ENCODE results near the gene LMBRD2.

Gene LMBRD2

DNA sequence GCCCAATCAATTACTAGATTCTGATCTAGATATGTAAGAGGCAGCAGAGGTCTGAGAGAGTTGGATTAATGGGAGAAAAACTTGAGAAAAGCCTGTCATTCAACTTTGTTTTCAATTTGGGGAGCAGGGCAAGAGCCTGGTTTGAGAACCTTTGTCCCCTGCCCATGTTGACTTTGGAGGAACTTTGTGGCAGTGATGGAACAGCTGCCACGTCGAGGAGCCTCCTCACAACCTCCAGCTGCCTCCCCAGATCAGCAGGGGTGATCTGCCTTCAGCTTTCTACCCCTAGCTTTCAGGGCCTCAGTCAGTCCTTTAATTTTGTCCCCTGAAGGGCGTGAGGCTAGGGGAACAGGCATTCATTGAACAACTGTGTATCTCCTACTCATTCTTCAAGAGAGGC is 8.9 kb upstream of the LMBRD2 start:
- 95% methylated on average over 3 of the region's 3 CpGs for WGBS

DNA sequence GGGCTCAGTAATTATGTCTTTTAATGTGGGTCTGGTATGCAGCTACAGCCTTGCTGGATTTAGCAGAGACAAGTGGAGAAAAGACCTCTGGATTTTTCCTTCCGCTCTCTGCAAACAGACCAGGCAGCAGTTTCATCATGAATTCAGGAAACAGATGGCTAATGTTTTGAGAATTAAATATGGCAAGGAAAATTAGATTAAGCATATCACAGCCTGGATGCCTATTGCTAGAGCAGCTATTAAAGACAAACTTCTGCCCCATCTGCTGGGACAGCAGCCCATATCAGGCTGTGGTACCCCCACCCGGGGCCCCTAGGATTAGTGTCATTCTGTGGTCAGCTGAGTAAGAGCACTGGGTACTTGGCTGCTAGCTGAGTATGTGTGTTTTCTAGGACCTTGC is 6.5 kb upstream of the LMBRD2 start:
- Histone ChIP-seq H3K9ac (ENCODE audit: low read depth, low read length) (no peak overlapping the region), H3K4me1 (ENCODE audit: insufficient read depth, low read length) (no peaks in the 10 kb centered on the region), H3K27me3 (ENCODE audit: insufficient read depth, low read length) (no peaks in the 10 kb centered on the region), H3K27ac (ENCODE audit: low read depth, low read length) (no peak overlapping the region), H3K36me3 (ENCODE audit: insufficient read depth, low read length) (peaks cover 100% of the 10 kb centered on the region), H3K4me3 (ENCODE audit: low read length) (no peak overlapping the region), H3K9me3 (ENCODE audit: insufficient read depth, low read depth, low read length) (no peaks in the 10 kb centered on the region)
- WGBS: 98% methylated on average over 2 of the region's 2 CpGs

More for the DNA sequence above, 8.9 kb upstream of the LMBRD2 start:
- Histone ChIP-seq H3K4me3 (ENCODE audit: low read length) (no peak overlapping the region), H3K36me3 (ENCODE audit: insufficient read depth, low read length) (peaks cover 100% of the 10 kb centered on the region), H3K4me1 (ENCODE audit: insufficient read depth, low read length) (no peaks in the 10 kb centered on the region), H3K27me3 (ENCODE audit: insufficient read depth, low read length) (no peaks in the 10 kb centered on the region), H3K27ac (ENCODE audit: low read depth, low read length) (no peak overlapping the region), H3K9ac (ENCODE audit: low read depth, low read length) (no peak overlapping the region), H3K9me3 (ENCODE audit: insufficient read depth, low read depth, low read length) (no peaks in the 10 kb centered on the region)

DNA sequence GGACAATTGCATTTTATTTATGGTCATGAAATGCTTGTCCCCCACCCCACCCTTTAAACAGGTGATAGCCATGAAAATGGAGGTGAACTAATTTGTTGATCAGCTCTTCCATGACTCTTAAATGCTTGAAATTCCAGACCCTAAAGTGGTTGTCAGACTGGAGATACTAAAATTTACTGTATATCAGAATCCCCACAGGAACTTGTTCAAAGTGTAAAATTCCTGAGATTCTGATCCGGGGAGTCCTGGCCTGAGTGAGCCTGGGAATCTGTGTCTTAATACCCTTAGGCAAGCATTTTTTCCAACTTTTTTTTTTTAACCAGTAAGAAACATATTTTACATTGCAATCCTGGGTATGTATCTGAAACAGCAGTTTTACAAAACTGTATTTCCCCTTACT is 4.9 kb upstream of the LMBRD2 start:
- WGBS: 72% methylated on average over 1 of the region's 1 CpG
- H3K27me3 ChIP-seq (ENCODE audit: insufficient read depth, low read length): no peaks in the 10 kb centered on the region
- no peak overlapping the region for H3K9ac ChIP-seq (ENCODE audit: low read depth, low read length)
- H3K27ac ChIP-seq (ENCODE audit: low read depth, low read length): no peak overlapping the region
- no peaks in the 10 kb centered on the region for H3K4me1 ChIP-seq (ENCODE audit: insufficient read depth, low read length)
- H3K36me3 ChIP-seq (ENCODE audit: insufficient read depth, low read length): peaks cover 85% of the 10 kb centered on the region
- no peak overlapping the region for H3K4me3 ChIP-seq (ENCODE audit: low read length)
- H3K9me3 ChIP-seq (ENCODE audit: insufficient read depth, low read depth, low read length): no peaks in the 10 kb centered on the region

DNA sequence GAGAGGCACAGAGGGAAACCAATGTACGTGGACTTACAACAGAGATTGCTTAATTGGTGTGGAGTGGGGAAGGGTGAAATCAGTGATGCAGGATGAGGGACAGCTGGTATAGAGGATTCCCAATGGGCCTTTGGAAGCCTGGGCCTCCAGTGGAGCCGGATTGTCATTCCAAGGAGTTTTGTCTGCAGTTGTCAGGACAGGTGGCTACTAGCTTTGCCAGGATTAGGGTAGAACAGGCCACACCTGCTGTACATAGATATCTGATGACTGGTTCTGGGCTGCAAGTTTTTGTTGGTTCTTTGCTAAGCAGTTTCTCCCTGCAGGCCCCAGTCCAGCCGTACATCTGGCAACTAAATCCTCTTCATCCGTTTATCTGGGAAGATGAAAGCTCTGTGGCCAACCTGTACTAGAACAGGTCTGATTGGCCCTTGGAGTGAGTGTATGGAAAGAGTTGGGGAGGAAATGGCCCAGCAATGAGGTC is 4.5 kb upstream of the LMBRD2 start:
- Histone ChIP-seq H3K27me3 (ENCODE audit: insufficient read depth, low read length) (no peaks in the 10 kb centered on the region), H3K36me3 (ENCODE audit: insufficient read depth, low read length) (peaks cover 80% of the 10 kb centered on the region), H3K4me1 (ENCODE audit: insufficient read depth, low read length) (no peaks in the 10 kb centered on the region), H3K4me3 (ENCODE audit: low read length) (no peak overlapping the region), H3K9me3 (ENCODE audit: insufficient read depth, low read depth, low read length) (no peaks in the 10 kb centered on the region), H3K27ac (ENCODE audit: low read depth, low read length) (no peak overlapping the region), H3K9ac (ENCODE audit: low read depth, low read length) (no peak overlapping the region)
- WGBS: 94% methylated on average over 4 of the region's 4 CpGs

- H3K4me3 ChIP-seq (ENCODE audit: low read length): no peak overlapping the region
- peaks cover 72% of the 10 kb centered on the region for H3K36me3 ChIP-seq (ENCODE audit: insufficient read depth, low read length)
- 89% methylated on average over 5 of the region's 7 CpGs for WGBS
- H3K27me3 ChIP-seq (ENCODE audit: insufficient read depth, low read length): no peaks in the 10 kb centered on the region
- H3K9me3 ChIP-seq (ENCODE audit: insufficient read depth, low read depth, low read length): no peaks in the 10 kb centered on the region
- H3K9ac ChIP-seq (ENCODE audit: low read depth, low read length): no peak overlapping the region
- H3K4me1 ChIP-seq (ENCODE audit: insufficient read depth, low read length): no peaks in the 10 kb centered on the region
- H3K27ac ChIP-seq (ENCODE audit: low read depth, low read length): no peak overlapping the region
Observed at GRCh38 chr5:36155291-36155690, 3.6 kb upstream of the LMBRD2 start.

- Histone ChIP-seq H3K36me3 (ENCODE audit: insufficient read depth, low read length) (peaks cover 56% of the 10 kb centered on the region), H3K27ac (ENCODE audit: low read depth, low read length) (no peak overlapping the region), H3K9ac (ENCODE audit: low read depth, low read length) (no peak overlapping the region), H3K9me3 (ENCODE audit: insufficient read depth, low read depth, low read length) (no peaks in the 10 kb centered on the region), H3K4me1 (ENCODE audit: insufficient read depth, low read length) (no peaks in the 10 kb centered on the region), H3K4me3 (ENCODE audit: low read length) (peak overlapping the region; percentile 98; the same call in 1 of the 2 replicates), H3K27me3 (ENCODE audit: insufficient read depth, low read length) (no peaks in the 10 kb centered on the region)
- 90% methylated on average over 4 of the region's 4 CpGs for WGBS
Observed at GRCh38 chr5:36153726-36154125, 2.0 kb upstream of the LMBRD2 start.

GRCh38 chr5:36153298-36153677 is 1.6 kb upstream of the LMBRD2 start:
- Histone ChIP-seq H3K27me3 (ENCODE audit: insufficient read depth, low read length) (no peaks in the 10 kb centered on the region), H3K4me3 (ENCODE audit: low read length) (peak overlapping the region; percentile 98), H3K9me3 (ENCODE audit: insufficient read depth, low read depth, low read length) (no peaks in the 10 kb centered on the region), H3K27ac (ENCODE audit: low read depth, low read length) (no peak overlapping the region), H3K36me3 (ENCODE audit: insufficient read depth, low read length) (peaks cover 52% of the 10 kb centered on the region), H3K9ac (ENCODE audit: low read depth, low read length) (no peak overlapping the region), H3K4me1 (ENCODE audit: insufficient read depth, low read length) (no peaks in the 10 kb centered on the region)
- 87% methylated on average over 7 of the region's 7 CpGs for WGBS

GRCh38 chr5:36152324-36153297 is 924 bp upstream of the LMBRD2 start:
- Histone ChIP-seq H3K27me3 (ENCODE audit: insufficient read depth, low read length) (no peaks in the 10 kb centered on the region), H3K4me3 (ENCODE audit: low read length) (peak overlapping the region; percentile 98), H3K4me1 (ENCODE audit: insufficient read depth, low read length) (no peaks in the 10 kb centered on the region), H3K27ac (ENCODE audit: low read depth, low read length) (peak overlapping the region; percentile 49; the same call in 1 of the 2 replicates), H3K9ac (ENCODE audit: low read depth, low read length) (peak overlapping the region; percentile 97), H3K9me3 (ENCODE audit: insufficient read depth, low read depth, low read length) (no peaks in the 10 kb centered on the region), H3K36me3 (ENCODE audit: insufficient read depth, low read length) (peaks cover 45% of the 10 kb centered on the region)
- 3% methylated on average over 23 of the region's 24 CpGs for WGBS

DNA sequence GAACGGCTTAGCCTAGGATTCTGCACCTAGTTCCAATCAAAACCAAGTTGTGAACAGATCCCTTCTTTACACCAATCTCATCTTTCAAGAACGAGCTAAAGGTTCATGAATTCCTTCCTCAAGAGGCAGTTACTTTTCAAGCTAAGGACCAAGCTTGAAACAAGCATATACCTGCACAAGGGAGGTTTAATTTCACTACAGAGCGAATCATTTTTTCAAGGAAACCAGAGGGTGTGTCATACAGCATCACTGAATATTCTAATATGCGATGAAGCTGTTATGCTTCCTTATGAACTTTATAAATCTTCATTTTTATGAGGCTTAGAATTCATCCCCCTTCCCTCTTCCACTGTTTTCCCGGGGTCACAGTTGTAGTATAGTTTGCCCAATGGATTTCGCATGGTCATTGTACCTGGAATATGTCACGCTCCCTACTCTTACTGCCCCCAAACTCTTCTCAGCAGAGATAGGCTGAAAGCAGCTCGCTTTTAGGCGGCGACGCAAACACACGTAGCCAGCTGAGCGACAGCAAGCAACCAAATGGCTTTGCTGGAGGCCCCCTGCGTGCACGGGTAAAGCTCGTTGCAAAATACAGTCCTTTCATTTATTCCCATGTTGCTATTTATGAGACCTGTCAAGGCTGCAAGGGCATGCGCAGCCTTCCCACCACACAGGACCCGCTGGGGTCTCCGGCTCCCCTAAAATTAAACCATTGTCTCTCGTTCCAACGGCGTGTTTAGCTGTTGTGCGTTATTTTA is 832 bp downstream of the LMBRD2 start:
- no peak overlapping the region for H3K27ac ChIP-seq (ENCODE audit: low read depth, low read length)
- peak overlapping the region; percentile 98 for H3K4me3 ChIP-seq (ENCODE audit: low read length)
- no peaks in the 10 kb centered on the region for H3K4me1 ChIP-seq (ENCODE audit: insufficient read depth, low read length)
- H3K36me3 ChIP-seq (ENCODE audit: insufficient read depth, low read length): peaks cover 27% of the 10 kb centered on the region
- H3K9ac ChIP-seq (ENCODE audit: low read depth, low read length): peak overlapping the region; percentile 69
- no peaks in the 10 kb centered on the region for H3K9me3 ChIP-seq (ENCODE audit: insufficient read depth, low read depth, low read length)
- no peaks in the 10 kb centered on the region for H3K27me3 ChIP-seq (ENCODE audit: insufficient read depth, low read length)
- WGBS: 11% methylated on average over 22 of the region's 23 CpGs

GRCh38 chr5:36147681-36148080 is 4.0 kb downstream of the LMBRD2 start:
- Histone ChIP-seq H3K27me3 (ENCODE audit: insufficient read depth, low read length) (no peaks in the 10 kb centered on the region), H3K4me1 (ENCODE audit: insufficient read depth, low read length) (no peaks in the 10 kb centered on the region), H3K4me3 (ENCODE audit: low read length) (no peak overlapping the region), H3K27ac (ENCODE audit: low read depth, low read length) (no peak overlapping the region), H3K36me3 (ENCODE audit: insufficient read depth, low read length) (no peaks in the 10 kb centered on the region), H3K9me3 (ENCODE audit: insufficient read depth, low read depth, low read length) (no peaks in the 10 kb centered on the region), H3K9ac (ENCODE audit: low read depth, low read length) (no peak overlapping the region)
- 92% methylated on average over 2 of the region's 2 CpGs for WGBS

GRCh38 chr5:36146390-36146789 is 5.3 kb downstream of the LMBRD2 start:
- Histone ChIP-seq H3K27me3 (ENCODE audit: insufficient read depth, low read length) (no peaks in the 10 kb centered on the region), H3K9ac (ENCODE audit: low read depth, low read length) (no peak overlapping the region), H3K27ac (ENCODE audit: low read depth, low read length) (no peak overlapping the region), H3K4me3 (ENCODE audit: low read length) (no peak overlapping the region), H3K9me3 (ENCODE audit: insufficient read depth, low read depth, low read length) (no peaks in the 10 kb centered on the region), H3K36me3 (ENCODE audit: insufficient read depth, low read length) (peaks cover 3% of the 10 kb centered on the region; the same call in 1 of the 2 replicates), H3K4me1 (ENCODE audit: insufficient read depth, low read length) (no peaks in the 10 kb centered on the region)
- 80% methylated on average over 3 of the region's 3 CpGs for WGBS
